Panc1 (cell line): ENCODE results near the gene ACBD3. TPM values are rescaled to one million over a fixed set of nuclear protein-coding genes. Genes with fewer than 3 reads are reported as not detected.

Source experiments
- ATAC-seq: fragments of 200-7000 bp; cut with Tn5 transposase; 2 replicates; pipeline ENCODE4 v1.9.1; 2020; ENCODE audit warnings: mild to moderate bottlenecking, moderate library complexity
- BruUV-seq: library from RNA; stranded (reverse); fragments of 400-500 nt; replicated peaks from 2 replicates; lab custom pipeline; 2021; lab: Mats Ljungman, UMichigan
- CTCF ChIA-PET: fragments of 300-600 bp; sonication (Branson Sonifier 250); formaldehyde crosslinking; loops from one replicate; lab custom pipeline; 2022; ENCODE audit warnings: antibody characterized with exemption; lab: Charles Lee
- POLR2A ChIA-PET: fragments of 300-600 bp; sonication (Branson Sonifier 250); formaldehyde crosslinking; loops from one replicate; lab custom pipeline; 2022; ENCODE audit warnings: antibody characterized with exemption; lab: Charles Lee
- DNase-seq: peaks from one replicate; pipeline ENCODE4 v3.0.0-alpha.2; 2010; ENCODE audit warnings: low read depth, low spot score
- H3K27ac ChIP-seq: 2 replicates; pipeline ENCODE4 v1.5.1; 2011; ENCODE audit warnings: mild to moderate bottlenecking, low read length, inconsistent platforms
- H3K27me3 ChIP-seq: fragments of 200-500 bp; sonication (Bioruptor generic); 2 replicates; pipeline ENCODE4 v1.6.0; 2014; ENCODE audit warnings: low read length, inconsistent platforms; ENCODE audit not compliant: control insufficient read depth, insufficient read depth
- H3K36me3 ChIP-seq: fragments of 200-500 bp; sonication (Bioruptor generic); 2 replicates; pipeline ENCODE4 v1.5.1; 2014; ENCODE audit warnings: inconsistent platforms, mild to moderate bottlenecking, low read length, moderate library complexity; ENCODE audit not compliant: control insufficient read depth, insufficient read depth
- H3K4me1 ChIP-seq: 2 replicates; pipeline ENCODE4 v1.5.1; 2011; ENCODE audit warnings: inconsistent platforms, mild to moderate bottlenecking, low read length, moderate library complexity; ENCODE audit not compliant: control insufficient read depth, insufficient read depth
- H3K4me3 ChIP-seq, 2 experiments: 2 replicates each; pipeline ENCODE4 v1.5.1; 2011 to 2012; ENCODE audit warnings: low read depth in 2 of 2, low read length in 2 of 2, mild to moderate bottlenecking in 2 of 2, inconsistent platforms in 1 of 2, moderate library complexity in 1 of 2
- H3K9me3 ChIP-seq: fragments of 200-500 bp; sonication (Bioruptor generic); 2 replicates; pipeline ENCODE4 v1.5.1; 2014; ENCODE audit warnings: low read depth, mild to moderate bottlenecking, inconsistent platforms, low read length, moderate library complexity; ENCODE audit not compliant: control insufficient read depth, insufficient read depth
- CTCF ChIP-seq: fragments of 450-650 bp; IDR thresholded peaks from 2 replicates; pipeline ENCODE4 v1.5.1; 2017; ENCODE audit warnings: mild to moderate bottlenecking
- POLR2AphosphoS5 ChIP-seq: IDR thresholded peaks from 2 replicates; pipeline ENCODE4 v1.6.1; 2012; ENCODE audit warnings: mild to moderate bottlenecking, low read depth, low read length, moderate library complexity
- REST ChIP-seq, 2 experiments: IDR thresholded peaks; 2 replicates each; pipeline ENCODE4 v1.6.1; 2011 to 2012; ENCODE audit warnings: low read depth in 2 of 2, control low read depth in 1 of 2, low read length in 1 of 2, mild to moderate bottlenecking in 1 of 2, moderate library complexity in 1 of 2; ENCODE audit not compliant: insufficient read depth in 1 of 2
- SIN3A ChIP-seq: IDR thresholded peaks from 2 replicates; pipeline ENCODE4 v1.6.1; 2012; ENCODE audit warnings: low read depth, mild to moderate bottlenecking, low read length, moderate library complexity, borderline replicate concordance; ENCODE audit not compliant: insufficient read depth
- TCF7L2 ChIP-seq: IDR thresholded peaks from 2 replicates; pipeline ENCODE4 v1.6.1; 2011; ENCODE audit warnings: mild to moderate bottlenecking, low read depth, low read length, inconsistent platforms
- in situ Hi-C: cut with HindIII; loops from 2 replicates; pipeline ENCODE4 v1.10.0; 2016; ENCODE audit warnings: low sequenced_read_pairs, low pct_unique_long_range_greater_than_20kb
- intact Hi-C: fragments of 100-400 bp; cut with micrococcal nuclease; formaldehyde crosslinking; loops from one replicate; pipeline ENCODE4 v1.10.0; 2022; ENCODE audit not compliant: unreplicated experiment
- total RNA-seq: library from RNA; stranded (reverse); gene quantifications from one replicate; pipeline ENCODE4 v1.2.1, GENCODE V29; 2021; ENCODE audit not compliant: unreplicated experiment

Gene ACBD3
- total RNA-seq, 1 experiment from 2014 or later: 31.2 TPM

- POLR2A ChIA-PET: interaction anchor here (0.7 kb wide), 1 partner anchor 46 kb away, joined by 4 read pairs; no protein-coding TSS in a partner anchor
- no peak overlapping the region for H3K4me3 ChIP-seq
- in situ Hi-C loops: no loop called here
- ATAC-seq (no peak), DNase-seq (no peak)
- no peaks in the 10 kb centered on the region for H3K9me3 ChIP-seq
- H3K27me3 ChIP-seq: no peaks in the 10 kb centered on the region
- BruUV-seq: no TSS peak
- H3K4me1 ChIP-seq: no peaks in the 10 kb centered on the region
- intact Hi-C loops: no loop called here
- TF ChIP-seq REST (IDR thresholded peaks at IDR 0.05; ENCODE audit: insufficient read depth in 1 of 2, low read depth in 2 of 2, low read length in 1 of 2) (no peak), TCF7L2 (no peak), POLR2AphosphoS5 (no peak), SIN3A (no peak), CTCF (no peak)
- H3K36me3 ChIP-seq: no peaks in the 10 kb centered on the region
- H3K27ac ChIP-seq: no peak overlapping the region
- CTCF ChIA-PET: interaction anchor here (0.7 kb wide), 1 partner anchor 91 kb away, joined by 3 read pairs; no protein-coding TSS in a partner anchor
Measured at GRCh38 chr1:226211181-226211821, 24.8 kb upstream of the ACBD3 start.

GRCh38 chr1:226210571-226211176 lies 24.1 kb upstream of the ACBD3 start:
- TF ChIP-seq CTCF (no peak), REST (IDR thresholded peaks at IDR 0.05; ENCODE audit: insufficient read depth in 1 of 2, low read depth in 2 of 2, low read length in 1 of 2) (no peak), SIN3A (no peak), POLR2AphosphoS5 (no peak), TCF7L2 (no peak)
- H3K9me3 ChIP-seq: no peaks in the 10 kb centered on the region
- H3K4me1 ChIP-seq: no peaks in the 10 kb centered on the region
- ChIA-PET CTCF (no interaction called here), POLR2A (no interaction called here)
- no TSS peak for BruUV-seq
- no peak overlapping the region for H3K27ac ChIP-seq
- no peaks in the 10 kb centered on the region for H3K36me3 ChIP-seq
- no peak for DNase-seq
- ATAC-seq: no peak
- H3K4me3 ChIP-seq: no peak overlapping the region
- intact Hi-C loops: no loop called here
- no peaks in the 10 kb centered on the region for H3K27me3 ChIP-seq
- in situ Hi-C loops: no loop called here
